ENCODE results near the gene WIPF2. TPM values are rescaled to one million over a fixed set of nuclear protein-coding genes. Genes with fewer than 3 reads are reported as not detected.

The WIPF2 gene
- total RNA-seq, 1 experiment from 2014 or later: 327 TPM

DNA sequence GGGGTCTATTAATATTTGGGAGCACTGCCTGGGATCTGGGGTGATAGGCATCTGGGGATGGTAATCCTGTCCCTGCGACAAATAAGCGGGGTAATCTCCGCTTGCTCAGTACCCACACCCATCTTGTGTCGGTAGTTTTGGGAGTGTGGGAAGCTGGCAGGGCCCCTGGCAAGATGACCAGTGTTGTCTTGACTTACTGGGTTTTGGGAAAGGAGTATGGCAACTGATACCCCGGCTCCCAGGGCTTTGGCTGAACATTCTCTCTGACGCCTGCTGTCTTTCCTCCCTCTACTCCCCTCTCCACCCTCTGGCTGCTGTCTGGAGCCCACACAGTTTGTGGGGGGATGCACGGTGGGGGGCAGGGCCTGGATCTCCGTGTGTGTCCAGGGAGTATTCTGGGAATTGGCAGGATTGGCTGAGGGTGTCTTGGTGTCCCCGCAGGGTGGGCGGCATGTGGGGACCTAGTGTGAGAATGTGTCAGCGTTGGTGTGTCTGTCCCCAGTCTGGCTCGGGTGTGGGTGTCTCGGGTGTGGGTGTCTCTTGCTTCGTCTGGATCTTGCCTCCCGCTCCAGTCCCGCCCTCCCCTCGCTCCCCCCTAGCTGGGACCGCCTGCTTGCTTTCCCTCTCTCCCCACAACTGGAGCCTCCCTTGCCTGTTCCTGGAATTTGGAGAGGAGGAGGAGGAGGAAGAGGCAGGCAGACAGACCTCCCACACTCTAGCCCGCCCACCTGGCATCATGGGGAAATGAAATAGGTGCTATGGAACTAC is 101.8 kb downstream of the WIPF2 start:
- Mint-ChIP-seq H3K27ac (ENCODE audit: unreplicated experiment) (peak overlapping the region; percentile 12), H3K9me3 (ENCODE audit: low read depth, unreplicated experiment) (no peaks in the 10 kb centered on the region), H3K27me3 (ENCODE audit: unreplicated experiment) (no peaks in the 10 kb centered on the region), H3K36me3 (ENCODE audit: insufficient read depth, unreplicated experiment) (peaks cover 83% of the 10 kb centered on the region), H3K4me1 (ENCODE audit: low read depth, unreplicated experiment) (peaks cover 73% of the 10 kb centered on the region), H3K4me3 (ENCODE audit: low read depth, unreplicated experiment) (peak overlapping the region; percentile 89)
- BruUV-seq (replicated peaks): no TSS peak
- CTCF ChIA-PET: interaction anchor here (0.5 to 36.5 kb wide), 6 partner anchors 9 to 261 kb away, joined by 3 to 1520 read pairs (median 4); partner anchors contain the start of genes CASC3, GJD3 and RARA
- TF ChIP-seq, protein P1, sequence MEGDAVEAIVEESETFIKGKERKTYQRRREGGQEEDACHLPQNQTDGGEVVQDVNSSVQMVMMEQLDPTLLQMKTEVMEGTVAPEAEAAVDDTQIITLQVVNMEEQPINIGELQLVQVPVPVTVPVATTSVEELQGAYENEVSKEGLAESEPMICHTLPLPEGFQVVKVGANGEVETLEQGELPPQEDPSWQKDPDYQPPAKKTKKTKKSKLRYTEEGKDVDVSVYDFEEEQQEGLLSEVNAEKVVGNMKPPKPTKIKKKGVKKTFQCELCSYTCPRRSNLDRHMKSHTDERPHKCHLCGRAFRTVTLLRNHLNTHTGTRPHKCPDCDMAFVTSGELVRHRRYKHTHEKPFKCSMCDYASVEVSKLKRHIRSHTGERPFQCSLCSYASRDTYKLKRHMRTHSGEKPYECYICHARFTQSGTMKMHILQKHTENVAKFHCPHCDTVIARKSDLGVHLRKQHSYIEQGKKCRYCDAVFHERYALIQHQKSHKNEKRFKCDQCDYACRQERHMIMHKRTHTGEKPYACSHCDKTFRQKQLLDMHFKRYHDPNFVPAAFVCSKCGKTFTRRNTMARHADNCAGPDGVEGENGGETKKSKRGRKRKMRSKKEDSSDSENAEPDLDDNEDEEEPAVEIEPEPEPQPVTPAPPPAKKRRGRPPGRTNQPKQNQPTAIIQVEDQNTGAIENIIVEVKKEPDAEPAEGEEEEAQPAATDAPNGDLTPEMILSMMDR (IDR thresholded peaks at IDR 0.05; ENCODE audit: unreplicated experiment): no peak
- no peak for DNase-seq
- intact Hi-C loops (cut with micrococcal nuclease; ENCODE audit: unreplicated experiment): no loop called here

DNA sequence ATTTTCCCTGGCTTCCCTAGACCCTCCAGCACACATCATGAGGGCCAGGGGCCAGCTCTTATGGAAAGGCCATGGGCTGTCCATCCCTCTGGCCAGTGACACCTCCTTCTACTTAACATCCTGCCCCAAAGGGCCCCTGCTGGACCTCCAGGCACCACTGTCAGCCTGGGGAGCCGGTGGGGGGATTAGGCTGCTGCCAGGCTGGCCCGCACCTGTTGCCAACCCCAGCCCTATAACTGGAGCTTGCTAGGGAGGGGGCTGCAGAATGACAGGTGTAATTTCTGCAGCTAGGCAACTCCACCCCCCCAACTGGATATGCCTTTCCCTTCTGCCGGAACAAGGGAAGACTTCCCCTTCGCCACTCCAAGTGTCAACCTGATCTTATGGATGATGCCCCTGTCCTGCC is 102.4 kb downstream of the WIPF2 start:
- Mint-ChIP-seq H3K9me3 (ENCODE audit: low read depth, unreplicated experiment) (no peaks in the 10 kb centered on the region), H3K27me3 (ENCODE audit: unreplicated experiment) (no peaks in the 10 kb centered on the region), H3K4me1 (ENCODE audit: low read depth, unreplicated experiment) (peaks cover 79% of the 10 kb centered on the region), H3K36me3 (ENCODE audit: insufficient read depth, unreplicated experiment) (peaks cover 81% of the 10 kb centered on the region), H3K27ac (ENCODE audit: unreplicated experiment) (peak overlapping the region; percentile 86), H3K4me3 (ENCODE audit: low read depth, unreplicated experiment) (peak overlapping the region; percentile 33)
- CTCF ChIA-PET: interaction anchor here (0.6 to 36.5 kb wide), 5 partner anchors 9 to 501 kb away, joined by 3 to 1520 read pairs (median 3); partner anchors contain the start of genes GJD3 and RARA
- TF ChIP-seq, protein P1 (IDR thresholded peaks at IDR 0.05; ENCODE audit: unreplicated experiment): no peak
- no TSS peak for BruUV-seq (replicated peaks)
- DNase-seq: no peak
- intact Hi-C loops (cut with micrococcal nuclease; ENCODE audit: unreplicated experiment): no loop called here

DNA sequence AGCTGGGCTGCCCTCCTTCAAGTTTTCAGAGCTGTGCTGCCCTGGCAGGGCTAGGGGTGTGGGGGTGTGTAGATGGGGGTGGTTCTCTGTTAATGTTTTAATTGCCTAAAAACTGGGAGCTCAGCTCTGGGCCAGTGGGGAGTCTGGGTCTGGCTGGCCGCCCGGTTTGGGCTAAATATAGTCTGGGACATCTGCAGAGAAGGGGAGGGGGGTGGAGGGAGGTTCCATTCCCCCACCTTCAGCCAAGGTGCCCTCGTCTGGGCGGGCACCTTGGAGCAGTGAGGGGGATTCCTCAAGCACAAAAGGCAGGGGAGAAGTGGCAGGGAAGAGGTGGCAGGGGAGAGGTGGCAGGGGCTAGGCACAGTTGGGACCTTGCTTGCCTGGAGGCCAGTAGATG is 102.9 kb downstream of the WIPF2 start:
- CTCF ChIA-PET: interaction anchor here (0.6 to 36.5 kb wide), 7 partner anchors 10 to 501 kb away, joined by 3 to 1520 read pairs (median 4); partner anchors contain the start of genes GJD3 and RARA
- H3K4me3 Mint-ChIP-seq (ENCODE audit: low read depth, unreplicated experiment): peak overlapping the region; percentile 33
- no peak for DNase-seq
- TF ChIP-seq, protein P1 (IDR thresholded peaks at IDR 0.05; ENCODE audit: unreplicated experiment): no peak
- H3K36me3 Mint-ChIP-seq (ENCODE audit: insufficient read depth, unreplicated experiment): peaks cover 80% of the 10 kb centered on the region
- H3K9me3 Mint-ChIP-seq (ENCODE audit: low read depth, unreplicated experiment): no peaks in the 10 kb centered on the region
- H3K4me1 Mint-ChIP-seq (ENCODE audit: low read depth, unreplicated experiment): peaks cover 83% of the 10 kb centered on the region
- intact Hi-C loops (cut with micrococcal nuclease; ENCODE audit: unreplicated experiment): no loop called here
- peak overlapping the region; percentile 86 for H3K27ac Mint-ChIP-seq (ENCODE audit: unreplicated experiment)
- H3K27me3 Mint-ChIP-seq (ENCODE audit: unreplicated experiment): no peaks in the 10 kb centered on the region
- BruUV-seq (replicated peaks): no TSS peak

DNA sequence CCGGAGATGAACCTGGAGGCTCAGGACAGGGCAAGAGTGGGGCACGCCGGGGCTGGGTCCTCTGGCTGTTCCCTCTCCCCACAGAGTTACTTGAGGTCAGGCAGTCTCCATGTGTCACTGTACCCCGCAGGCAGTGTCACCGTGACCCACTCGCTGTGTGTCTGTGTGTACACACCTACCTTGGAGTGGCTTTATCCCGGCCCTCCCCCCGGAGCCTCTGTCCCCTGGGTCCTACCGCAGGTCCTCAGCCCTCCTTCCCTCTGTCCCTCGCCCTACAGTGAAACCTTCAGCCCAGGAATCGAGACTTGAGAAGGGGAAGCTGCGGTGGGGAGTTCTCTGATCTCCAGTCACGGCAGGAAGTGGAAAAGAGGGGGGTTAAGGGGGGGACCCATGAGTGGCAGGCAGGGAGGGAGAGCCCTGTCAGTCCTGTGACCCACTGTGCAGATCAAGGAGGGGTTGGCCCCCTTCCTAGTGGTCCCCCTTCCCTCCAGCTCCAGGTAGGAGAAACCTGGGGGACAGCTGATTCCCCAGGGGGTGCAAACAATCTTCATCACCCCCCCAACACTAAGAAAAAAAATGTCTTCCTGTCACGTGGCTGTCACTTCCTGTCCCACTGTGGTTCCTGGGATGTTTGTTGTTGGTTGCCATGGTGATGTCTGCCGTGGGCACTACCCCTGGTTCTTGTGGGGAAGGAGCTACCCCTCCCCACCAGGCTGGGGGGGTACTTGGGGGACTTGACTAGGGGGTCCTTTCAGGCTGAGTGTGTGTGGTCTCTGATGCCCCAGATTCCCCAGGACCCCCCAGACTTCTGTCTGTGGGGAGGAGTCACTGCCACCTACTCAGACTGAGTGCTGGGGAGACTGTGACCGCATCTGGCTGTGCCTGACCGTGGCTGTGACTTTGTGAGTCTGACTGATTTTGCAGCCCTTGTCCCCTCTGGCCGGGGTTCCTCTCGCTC is 103.5 kb downstream of the WIPF2 start:
- Mint-ChIP-seq H3K27ac (ENCODE audit: unreplicated experiment) (peak overlapping the region; percentile 86), H3K9me3 (ENCODE audit: low read depth, unreplicated experiment) (no peaks in the 10 kb centered on the region), H3K27me3 (ENCODE audit: unreplicated experiment) (no peaks in the 10 kb centered on the region), H3K4me1 (ENCODE audit: low read depth, unreplicated experiment) (peaks cover 90% of the 10 kb centered on the region), H3K36me3 (ENCODE audit: insufficient read depth, unreplicated experiment) (peaks cover 74% of the 10 kb centered on the region), H3K4me3 (ENCODE audit: low read depth, unreplicated experiment) (peak overlapping the region; percentile 33)
- TF ChIP-seq, protein P1 (IDR thresholded peaks at IDR 0.05; ENCODE audit: unreplicated experiment): no peak
- no TSS peak for BruUV-seq (replicated peaks)
- peak; percentile 93 for DNase-seq
- CTCF ChIA-PET: interaction anchor here (0.5 to 36.5 kb wide), 17 partner anchors 10 to 502 kb away, joined by 3 to 1520 read pairs (median 4); partner anchors contain the start of genes CASC3, GJD3, RARA and WIPF2
- intact Hi-C loops (cut with micrococcal nuclease; ENCODE audit: unreplicated experiment): no loop called here
